Hepatic stellate cell (primary cell): ENCODE results near the gene HTRA3.

ENCODE experiments used
- DNase-seq: peaks from one replicate; pipeline ENCODE4 v3.0.0; 2011; ENCODE audit warnings: low spot score

Gene HTRA3

DNA sequence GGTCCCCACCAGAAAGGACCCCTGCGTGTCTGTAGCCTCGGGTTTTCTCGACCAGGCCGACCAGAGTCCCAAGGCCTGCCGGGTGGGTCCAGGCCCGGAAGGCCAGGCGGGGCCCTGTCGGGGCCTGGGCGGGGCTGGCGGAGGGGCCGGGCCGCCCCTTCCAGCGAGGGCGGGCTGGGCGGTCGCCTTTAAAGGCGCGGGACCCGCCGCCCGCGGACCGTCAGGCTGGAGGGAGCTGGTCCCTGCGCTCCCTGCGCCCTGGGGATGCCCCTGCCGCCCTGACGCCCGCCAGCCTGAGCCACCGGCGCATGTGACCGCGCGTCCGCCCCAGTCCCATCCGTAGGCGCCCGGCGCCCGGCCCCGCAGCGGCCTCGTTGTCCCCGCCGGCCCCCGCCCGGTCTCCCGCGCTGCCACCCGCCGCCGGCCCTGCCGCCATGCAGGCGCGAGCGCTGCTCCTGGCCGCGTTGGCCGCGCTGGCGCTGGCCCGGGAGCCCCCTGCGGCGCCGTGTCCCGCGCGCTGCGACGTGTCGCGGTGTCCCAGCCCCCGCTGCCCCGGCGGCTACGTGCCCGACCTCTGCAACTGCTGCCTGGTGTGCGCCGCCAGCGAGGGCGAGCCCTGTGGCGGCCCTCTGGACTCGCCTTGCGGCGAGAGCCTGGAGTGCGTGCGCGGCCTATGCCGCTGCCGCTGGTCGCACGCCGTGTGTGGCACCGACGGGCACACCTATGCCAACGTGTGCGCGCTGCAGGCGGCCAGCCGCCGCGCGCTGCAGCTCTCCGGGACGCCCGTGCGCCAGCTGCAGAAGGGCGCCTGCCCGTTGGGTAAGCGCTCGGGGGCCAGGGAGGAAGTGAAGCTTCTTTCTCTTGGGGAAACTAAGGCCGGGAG lies at the start of gene HTRA3:
Gene HTRA3 (plus strand): TSS at position 220 of the 883 bp plus-strand sequence. CDS start 215 bp downstream, at position 435.
- DNase-seq, result peak; percentile 73

DNA sequence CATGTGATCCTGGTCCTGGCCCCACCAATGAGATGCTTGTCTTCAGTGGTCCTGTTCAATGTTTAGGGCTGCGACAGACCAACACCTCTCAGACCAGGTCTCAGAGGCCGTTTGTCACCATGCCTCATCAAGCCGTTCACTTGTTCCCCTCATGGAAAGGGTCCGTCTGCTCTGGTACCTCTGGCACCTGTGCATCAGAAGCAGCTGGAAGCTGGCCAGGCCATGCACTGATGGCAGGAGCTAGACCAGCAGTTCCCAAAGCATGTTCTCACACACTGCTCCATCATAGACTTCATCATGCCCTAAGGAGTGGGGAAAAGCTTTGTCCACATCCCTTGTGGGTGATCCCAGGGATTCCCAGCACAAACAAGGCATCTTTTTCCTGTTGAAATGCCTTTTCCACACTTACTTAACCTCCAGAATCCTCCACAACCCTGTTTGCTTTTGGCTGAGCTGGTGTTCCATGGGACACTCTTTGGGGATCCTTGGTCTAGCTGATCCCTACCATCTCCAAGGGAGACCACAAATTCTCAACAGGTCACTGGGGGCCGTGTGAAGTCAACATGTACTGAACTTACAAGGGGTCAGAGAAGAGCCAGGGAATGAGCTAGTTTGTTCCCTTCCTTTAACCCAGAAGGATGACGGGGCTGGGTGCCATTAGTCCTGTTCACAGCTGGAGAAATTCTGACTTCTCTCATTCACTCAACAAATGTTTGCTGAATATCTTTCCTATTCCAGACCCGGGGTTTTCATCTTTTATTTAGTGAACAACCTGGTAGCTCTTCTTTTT lies 48.7 kb upstream of the HTRA3 start:
- DNase-seq, result no peak

DNA sequence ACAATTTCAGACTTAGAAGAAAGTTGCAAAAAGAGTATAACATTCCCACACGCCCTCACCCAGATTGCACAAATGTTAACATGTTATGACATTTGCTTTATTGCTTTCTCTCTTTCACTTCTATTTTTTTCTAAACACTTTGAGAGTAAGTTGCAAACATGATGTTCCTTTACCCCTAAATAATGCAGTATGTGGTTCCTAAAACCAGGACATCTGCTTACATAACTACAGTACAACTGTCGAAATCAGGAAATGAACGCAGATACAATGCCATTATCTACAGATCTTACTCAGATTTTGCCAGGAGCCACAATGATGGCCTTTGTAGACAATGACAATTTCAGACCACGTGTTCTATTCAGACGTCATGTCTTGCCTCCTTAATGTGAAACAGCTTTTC lies 48.1 kb upstream of the HTRA3 start:
- no peak for DNase-seq

DNA sequence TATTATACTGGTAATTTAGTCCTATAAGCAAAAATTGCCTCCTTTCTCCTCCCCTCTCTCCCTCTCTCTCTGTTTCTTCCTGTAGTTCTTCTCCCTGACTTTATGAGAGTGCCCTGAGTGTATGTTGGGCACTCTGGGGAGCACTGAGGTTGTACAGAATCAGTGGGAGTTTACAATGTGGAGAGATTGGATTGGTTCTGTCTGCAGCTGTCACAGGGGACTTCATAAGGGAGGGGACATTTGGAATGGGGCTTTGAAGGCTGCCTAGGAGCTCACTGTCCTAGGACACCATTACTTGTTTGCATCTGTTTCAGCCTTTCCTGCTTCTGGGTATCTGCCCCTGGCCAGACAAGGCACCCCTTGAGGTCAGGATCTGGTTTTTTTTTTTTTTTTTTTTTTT lies 47.6 kb upstream of the HTRA3 start:
- DNase-seq, result no peak

DNA sequence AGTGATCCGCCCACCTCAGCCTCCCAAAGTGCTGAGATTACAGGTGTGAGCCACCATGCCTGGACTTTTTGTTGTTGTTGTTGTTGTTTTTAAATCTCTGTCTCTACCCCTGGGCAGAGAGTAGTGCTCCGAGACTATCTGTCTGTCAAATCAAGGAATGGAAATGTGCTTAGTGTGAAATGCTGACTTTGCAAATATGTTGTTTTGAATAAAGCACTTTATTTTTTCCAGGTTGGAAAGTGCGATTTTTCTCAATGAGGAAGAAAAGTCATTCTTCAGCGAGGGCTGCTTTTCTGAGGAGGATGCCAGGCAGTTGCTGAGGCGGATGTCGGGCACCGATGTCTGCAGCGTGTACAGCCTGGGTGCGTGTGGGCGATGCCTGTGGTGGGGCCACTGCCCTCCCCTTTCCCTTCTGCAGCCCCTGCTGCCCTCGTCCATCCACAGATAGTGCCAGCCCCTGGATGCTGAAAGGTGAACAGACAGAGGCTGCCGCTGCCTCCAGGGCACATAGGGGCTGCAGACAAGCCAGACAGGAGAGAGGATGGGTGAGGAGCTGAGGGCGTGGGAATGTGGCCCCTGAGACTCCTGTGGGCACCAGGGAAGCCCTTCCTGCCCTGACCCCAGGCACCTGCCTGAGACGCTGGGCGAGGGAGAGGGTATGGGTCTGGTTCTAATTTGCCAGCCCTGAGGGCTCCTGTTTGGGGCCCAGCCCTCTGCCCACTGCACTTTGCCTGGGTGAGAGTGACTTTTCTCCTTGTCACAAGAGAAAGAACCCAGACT lies 46.8 kb upstream of the HTRA3 start:
- no peak for DNase-seq

DNA sequence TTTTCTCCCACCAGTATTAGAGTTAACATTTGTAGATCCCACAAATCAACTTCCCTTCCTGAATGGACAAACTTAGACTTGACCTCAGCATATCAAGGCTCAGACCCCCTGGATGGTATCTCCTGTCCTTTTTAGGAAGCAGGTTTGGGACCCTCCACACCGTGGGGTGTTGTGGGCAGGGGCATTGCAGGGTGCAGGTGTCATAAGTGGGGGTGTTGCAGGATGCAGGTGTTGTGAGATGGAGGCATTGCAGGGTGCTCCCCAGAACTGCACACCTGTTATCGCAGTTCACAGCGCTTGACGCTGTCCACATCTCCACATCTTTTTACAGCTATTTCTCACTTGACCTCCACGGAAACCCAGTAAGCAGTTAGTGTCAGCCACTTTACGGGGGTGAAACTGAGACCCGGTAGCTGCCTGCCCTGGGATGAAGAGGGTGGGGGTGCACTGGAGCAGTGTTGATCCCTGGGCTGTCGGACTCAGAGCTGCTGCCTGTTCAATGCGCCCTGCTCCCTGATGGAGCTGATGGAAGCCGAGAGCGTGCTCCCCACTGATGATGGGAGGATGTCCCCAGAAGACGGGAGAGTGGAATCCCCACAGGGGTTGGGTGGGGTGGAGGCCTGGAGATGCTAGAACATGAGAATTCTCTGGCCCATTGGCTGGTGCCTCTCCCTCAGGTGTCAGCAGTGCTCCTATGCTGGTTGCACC lies 45.1 kb upstream of the HTRA3 start:
- no peak for DNase-seq

DNA sequence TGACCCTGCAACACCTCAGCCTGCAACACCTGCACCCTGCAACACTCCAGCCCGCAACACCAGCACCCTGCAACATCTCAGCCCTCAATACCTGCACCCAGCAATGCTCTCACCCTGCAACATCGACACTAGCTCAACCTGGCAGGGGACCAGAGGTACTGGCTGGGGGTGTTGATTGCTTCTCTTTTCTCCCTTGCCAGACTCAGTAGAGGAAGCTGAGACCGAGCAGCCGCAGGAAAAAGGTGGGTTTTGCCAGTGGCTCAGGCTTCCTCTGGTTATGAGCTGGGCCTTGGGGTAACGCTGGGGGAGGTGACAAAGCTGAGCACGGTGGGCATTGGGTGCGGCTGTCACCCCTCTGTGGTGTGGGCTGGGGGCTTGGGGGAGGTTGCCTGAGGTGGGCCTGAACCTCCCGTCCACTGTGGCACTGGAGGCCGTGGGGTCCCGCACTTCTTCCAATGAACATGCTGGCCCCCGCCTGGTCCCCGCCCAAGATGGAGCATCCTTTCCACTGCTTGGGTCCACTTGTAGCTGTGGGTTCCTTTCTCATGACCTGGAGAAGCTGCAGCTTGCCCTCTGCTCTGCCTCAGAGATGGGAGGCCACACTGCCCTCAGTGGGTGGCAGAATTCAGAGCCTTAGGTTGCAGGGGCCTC lies 44.5 kb upstream of the HTRA3 start:
- no peak for DNase-seq

DNA sequence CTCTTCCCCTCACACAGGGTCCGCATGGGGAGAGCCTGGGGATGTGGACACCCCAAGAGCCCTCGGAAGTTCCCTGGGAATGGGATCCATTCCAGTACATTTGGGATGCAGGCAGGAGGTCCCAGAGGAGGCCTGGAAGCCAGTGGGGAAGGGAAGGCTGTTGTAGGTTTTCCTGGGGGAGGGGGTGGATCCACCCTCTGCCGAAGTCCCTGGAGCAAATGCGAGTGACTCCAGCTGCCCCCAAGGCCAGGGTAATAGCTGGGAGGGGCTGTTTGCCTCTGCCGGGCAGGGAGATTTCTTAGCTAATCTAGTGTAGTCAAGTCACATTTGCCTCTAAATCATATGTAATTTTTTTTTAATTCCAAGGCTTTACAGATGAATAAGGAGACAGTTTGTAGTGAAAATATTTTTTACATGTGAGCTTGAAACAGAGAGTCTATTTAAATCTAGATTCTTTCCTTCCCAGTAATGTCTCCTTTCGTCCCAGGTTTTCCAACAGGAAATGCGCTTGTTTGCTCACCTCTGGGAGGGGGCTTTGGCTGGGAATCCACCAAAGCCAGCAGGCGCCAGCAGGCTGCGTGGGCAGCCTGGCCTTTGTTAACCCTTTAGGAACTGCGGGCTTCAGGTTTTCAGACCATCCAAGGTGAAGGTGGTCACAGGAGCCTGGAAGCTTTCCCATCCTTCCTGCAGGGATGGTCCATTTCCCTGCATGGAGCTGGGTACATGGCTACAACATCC lies 43.7 kb upstream of the HTRA3 start:
- DNase-seq, result no peak

DNA sequence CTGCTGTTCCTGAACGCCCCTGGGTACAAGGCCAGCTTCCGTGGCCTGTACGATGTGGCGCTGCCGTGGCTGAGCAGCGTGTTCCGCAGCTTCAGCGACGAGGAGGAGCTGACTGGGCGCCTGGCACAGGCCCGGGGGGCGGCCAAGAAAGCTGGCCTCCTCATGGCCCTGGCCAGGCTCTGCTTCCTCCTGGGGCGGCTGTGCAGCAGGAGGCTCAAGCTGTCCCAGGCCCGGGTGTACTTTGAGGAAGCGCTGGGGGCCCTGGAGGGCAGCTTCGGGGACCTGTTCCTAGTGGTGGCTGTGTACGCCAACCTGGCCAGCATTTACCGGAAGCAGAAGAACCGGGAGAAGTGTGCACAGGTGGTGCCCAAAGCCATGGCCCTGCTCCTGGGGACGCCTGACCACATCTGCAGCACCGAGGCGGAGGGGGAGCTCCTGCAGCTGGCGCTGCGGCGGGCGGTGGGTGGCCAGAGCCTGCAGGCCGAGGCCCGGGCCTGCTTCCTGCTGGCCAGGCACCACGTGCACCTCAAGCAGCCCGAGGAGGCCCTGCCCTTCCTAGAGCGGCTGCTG lies 42.3 kb upstream of the HTRA3 start:
- no peak for DNase-seq

DNA sequence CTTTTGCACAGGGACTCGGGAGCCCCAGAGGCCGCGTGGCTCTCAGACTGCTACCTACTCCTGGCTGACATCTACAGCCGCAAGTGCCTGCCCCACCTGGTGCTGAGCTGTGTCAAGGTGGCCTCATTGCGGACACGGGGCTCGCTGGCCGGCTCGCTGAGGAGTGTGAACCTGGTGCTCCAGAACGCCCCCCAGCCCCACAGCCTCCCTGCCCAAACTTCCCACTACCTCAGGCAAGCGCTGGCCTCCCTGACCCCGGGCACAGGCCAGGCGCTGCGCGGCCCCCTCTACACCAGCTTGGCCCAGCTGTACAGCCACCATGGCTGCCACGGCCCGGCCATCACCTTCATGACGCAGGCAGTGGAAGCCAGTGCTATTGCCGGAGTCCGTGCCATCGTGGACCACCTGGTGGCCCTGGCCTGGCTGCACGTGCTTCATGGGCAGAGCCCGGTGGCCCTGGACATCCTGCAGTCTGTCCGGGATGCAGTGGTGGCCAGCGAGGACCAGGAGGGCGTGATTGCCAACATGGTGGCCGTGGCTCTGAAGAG lies 41.7 kb upstream of the HTRA3 start:
- DNase-seq, result no peak

DNA sequence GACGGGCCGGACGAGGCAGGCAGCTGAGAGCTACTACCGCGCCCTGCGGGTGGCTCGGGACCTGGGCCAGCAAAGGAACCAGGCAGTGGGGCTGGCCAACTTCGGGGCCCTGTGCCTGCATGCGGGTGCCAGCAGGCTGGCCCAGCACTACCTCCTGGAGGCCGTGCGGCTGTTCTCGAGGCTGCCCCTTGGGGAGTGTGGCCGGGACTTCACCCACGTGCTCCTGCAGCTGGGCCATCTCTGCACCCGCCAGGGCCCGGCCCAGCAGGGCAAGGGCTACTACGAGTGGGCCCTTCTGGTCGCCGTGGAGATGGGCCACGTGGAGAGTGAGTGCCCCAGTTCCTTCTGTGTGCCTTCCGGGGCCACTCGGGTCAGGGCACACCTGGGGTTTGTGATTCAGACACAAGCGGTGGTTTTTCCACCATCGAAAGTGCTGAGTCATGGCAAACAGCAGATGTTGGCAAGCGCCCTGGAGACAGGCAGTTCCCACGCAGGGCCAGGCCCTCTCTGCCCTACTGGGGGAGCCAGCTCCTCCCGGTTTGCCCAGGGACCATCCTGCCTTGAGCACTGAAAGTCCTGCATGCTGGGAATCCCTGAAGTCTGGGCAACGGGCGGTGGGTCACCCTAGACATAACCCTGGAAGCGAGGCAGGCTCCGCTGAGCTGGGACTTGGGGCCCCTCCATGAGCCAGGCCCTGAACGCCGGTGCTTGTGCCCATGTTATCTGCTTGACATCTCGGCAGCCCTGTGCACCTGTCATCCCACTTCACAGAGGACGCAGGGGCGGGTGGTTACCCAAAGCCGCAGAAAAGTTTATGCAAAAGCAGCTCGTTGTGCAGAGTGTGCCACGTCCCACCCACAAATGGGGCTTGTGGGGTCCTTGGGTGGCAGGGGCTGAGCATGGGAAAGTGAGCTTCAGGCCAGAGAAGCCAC lies 41.0 kb upstream of the HTRA3 start:
- no peak for DNase-seq

DNA sequence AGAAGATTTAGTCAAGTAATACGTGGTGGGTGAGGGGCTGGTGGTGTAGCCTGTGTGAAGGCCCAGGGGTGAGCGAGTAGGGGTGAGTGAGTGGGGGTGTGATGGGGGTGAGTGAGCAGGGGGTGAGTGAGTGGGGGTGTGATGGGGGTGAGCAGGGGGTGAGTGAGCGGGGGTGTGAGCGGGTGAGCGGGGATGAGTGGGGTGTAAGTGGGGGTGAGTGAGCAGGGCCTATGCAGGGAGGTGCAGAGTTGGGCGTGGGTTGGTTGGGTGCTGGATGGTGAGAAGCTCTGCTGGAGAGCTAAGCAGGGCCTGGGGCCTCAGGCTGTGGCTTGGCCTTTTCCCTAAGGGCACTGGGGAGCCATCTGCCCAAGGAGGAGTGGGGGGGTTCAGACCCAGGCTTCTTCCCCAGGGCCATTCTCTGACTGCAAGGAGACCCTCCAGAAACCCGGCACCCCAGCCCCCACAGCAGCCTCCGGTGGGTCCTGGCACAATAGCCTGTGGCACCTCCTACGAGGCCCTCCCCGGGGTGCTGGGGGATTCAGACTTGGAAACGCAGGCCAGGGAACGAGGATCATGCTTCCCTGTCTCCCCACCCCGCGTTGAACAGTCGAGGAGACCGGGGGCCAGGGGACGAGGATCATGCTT lies 40.1 kb upstream of the HTRA3 start:
- DNase-seq, result no peak

DNA sequence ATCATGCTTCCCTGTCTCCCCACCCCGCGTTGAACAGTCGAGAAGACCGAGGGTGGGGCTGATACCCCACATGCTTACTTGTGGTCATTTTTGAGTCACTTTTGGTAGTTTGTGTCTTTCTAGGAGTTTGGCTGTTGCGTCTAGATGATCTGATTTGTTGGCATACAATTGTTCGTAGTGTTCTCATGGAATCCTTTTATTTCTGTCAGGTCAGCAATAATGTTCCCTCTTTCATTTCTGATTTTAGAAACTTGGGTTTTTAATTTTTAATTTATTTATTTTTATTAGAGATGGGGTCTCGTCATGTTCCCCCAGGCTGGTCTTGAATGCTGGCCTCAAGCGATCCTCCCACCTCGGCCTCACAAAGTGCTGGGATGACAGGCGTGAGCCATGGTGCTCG lies 39.5 kb upstream of the HTRA3 start:
- no peak for DNase-seq

DNA sequence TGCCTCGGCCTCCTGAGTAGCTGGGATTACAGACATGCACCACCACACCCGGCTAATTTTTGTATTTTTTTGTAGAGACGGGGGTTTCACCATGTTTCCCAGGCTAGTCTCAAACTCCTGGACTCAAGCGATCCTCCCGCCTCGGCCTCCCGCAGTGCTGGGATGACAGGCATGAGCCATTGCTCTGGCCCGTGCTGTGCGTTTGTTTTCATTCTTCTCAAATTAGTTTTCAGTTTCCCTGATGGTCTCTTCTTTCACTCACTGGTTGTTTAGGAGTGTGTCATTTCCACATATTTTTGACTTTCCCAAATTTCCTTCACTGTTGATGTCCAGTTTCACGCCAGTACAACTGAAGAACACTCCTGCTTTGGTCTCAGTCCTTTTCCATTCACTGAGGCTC lies 38.7 kb upstream of the HTRA3 start:
- no peak for DNase-seq

DNA sequence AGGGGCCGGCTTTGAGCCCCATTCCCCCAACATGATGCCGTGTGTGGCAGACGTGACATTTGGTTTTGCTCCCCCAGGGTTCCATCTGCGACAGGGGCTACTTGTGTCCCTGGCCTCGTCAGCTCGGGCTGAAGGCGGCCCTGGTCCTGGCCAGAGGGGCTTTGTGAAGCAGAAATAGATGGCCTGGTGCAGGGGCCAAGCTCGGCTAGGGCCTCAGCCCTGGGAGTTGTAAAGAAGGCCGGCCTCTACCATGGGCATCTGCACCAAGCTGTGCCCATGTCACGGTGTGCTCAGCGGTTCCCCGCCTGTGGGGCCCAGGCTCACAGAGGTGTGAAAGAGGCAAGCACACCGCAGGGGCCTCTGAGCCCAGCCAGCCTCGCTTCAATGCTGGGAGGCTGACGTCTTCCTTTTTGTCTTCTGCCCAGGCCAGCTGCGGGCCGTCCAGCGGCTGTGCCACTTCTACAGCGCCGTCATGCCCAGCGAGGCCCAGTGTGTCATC lies 38.0 kb upstream of the HTRA3 start:
- no peak for DNase-seq

DNA sequence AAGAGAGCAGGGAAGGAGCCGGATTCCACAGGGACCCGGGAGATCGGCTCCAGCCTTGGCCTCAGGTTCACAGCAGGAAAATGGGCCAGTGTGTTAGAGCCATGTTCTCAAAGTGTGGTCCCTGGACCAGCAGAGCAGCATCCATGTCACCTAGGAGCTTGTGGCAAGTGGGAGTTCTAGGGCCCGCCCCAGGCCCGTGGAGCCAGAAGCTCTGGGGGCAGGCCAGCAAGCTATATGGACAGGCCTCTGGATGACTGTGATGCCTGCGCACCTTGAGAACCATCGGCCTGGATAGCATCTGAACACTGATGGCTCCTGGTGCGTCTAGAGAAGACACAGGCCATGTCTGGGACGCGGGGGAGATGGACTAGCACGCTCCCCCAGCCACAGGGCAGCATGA lies 36.8 kb upstream of the HTRA3 start:
- DNase-seq, result no peak

DNA sequence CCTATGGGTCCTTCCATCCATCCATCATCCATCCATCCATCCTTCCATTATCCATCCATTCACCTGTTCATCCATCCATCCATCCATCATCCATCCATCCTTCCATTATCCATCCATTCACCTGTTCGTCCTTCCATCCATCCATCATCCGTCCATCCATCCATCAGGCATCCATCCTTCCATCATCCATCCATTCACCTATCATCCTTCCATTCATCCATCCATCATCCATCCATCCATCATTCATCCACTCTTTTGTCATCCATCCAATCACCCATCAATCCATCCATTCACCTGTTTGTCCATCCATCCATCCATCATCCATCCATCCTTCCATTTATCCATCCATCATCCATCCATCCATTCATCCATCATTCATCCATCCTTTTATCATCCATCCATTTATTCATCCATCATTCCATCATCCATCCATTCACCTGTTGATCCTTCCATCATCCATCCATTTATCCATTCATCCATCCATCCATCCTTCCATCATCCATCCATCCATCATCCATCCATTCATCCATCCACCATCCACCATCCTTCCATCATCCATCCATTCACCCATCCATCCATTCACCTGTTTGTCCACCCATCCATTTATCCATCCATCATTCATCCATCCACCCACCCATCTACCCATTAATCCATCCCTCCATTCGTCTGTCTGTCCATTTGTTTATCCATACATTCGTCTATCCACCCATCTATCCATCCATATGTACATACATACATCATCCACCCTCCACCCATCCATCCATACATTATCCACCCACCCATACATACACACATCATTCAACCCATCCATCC lies 35.7 kb upstream of the HTRA3 start:
- DNase-seq, result no peak
